Hematopoietic multipotent progenitor cell treated with erythropoietin and hydrocortisone succinate and interleukin-3 and kit ligand, for 8 days (in vitro differentiated cells): ENCODE data around the gene PPFIBP1.
"Not testable (repeated sequence)": the region's sequence is repeated elsewhere in the genome, so short reads cannot be mapped to it uniquely, and the experiment has no call there.

Source experiments
- DNase-seq: peaks from one replicate; pipeline ENCODE4 v3.0.0-alpha.2; 2015

The PPFIBP1 gene

DNA sequence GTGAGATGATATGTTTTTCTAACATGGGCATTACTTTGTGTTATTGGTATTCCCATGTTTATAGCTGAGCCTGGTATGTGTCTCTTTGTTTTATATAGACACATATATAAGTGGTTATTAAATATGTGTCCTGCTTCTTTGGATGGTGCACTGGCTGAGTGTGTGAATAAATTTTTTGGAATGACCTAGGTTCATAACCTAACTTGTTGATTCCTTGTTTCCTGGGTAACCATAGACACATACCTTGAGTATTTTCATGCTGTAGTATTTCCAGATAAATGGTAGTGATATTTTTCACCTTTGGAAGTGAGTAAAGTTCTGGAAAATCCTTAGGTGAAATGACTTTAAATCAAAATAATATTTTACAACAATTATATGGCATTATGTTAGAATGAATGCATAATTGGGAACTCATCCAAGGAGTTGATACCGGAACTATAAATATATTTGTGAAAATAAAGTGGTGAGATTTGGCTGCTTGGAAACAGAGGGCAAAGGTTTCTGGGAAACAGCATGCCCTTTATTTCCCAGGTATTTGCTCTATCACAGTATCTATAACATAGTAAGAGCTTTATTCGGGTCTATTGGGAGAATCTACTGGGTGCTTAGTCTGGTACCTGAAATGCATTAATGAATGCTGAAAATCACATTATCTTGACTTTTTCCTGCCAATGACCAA is 107.9 kb downstream of the PPFIBP1 start:
- no peak for DNase-seq

DNA sequence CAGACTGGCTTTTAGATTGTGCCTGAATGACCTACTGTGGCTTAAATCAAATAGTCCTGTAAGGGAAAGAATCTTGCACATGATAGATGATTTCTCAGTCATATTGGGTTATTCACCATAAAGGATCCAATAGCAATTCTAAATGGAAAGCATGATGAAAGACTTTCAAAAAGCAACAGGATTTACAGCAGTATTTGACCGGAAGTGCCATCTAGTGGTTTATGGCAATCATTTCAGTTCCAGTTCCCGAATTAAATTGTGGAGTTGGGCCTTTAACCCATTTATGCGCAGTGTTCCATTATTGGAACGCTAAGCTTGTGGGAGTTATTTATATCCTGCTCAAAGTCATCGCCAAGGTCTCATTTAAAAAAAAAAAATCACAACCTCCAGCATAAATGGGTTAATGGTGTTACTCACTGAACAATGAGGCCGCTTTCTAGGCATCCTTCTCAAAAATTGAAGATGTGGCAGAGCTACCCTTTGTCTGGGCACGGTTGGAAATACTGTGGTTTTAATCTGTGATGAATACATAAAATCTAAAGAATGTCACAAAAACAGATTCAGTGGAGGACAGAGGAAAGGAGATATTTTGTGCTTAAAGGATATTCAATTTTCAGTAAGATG is 111.5 kb downstream of the PPFIBP1 start:
- DNase-seq = peak; percentile 53

DNA sequence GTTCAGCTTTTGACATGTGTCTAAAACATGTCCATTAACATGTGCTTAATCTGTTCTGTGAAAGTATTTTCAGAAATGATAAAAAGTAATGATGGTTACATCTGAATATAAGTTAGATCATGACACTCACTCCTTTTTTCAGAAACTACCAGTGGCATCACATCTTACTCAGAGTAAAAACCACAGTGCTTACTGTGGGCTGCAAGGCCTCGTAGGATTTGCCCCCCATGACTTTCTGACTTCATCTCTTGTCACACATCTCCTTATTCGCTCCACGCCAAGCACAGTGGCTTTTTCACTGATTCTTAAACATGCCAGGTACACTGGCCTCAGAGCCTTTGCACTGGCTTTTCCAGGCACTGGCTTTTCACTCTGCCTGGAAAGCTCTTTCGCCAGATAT is 112.6 kb downstream of the PPFIBP1 start:
- DNase-seq = not testable (repeated sequence)

DNA sequence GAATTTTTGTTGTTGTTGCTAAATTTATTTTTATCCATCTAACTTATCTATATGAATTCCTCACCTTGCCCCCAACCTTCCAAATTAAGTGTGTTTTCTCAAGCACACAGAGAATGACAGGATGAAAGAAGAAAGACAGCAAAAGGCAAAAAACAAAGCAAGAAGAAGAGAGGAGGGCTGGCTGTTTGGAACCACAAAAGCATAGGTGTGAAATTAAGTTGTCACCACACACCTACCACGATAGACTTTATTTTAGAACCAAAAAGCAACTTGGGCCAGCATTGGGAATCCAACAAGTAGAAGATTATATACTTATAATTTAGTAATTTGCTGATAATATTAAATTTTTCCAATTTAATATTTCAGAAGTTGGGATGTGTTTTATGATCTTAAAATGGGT is 113.5 kb downstream of the PPFIBP1 start:
- DNase-seq = no peak

DNA sequence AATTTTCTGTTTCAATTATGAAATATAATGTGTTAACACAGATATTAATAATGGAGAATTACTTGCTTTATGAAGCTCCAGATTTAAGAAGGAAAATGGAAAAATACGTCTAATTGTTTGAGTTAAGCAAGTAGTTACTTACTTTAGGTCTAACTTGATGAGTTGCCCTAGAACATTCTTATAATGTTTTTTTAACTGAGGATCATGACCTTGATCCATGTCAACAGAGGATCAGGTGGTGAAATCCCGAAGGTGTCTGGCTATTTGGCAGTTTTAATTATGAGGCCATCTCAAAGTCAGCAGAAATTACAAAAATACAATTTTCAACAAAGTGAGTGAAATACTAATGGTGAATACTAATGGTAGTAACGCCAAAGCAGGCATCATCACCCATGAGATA is 115.3 kb downstream of the PPFIBP1 start:
- DNase-seq = no peak

DNA sequence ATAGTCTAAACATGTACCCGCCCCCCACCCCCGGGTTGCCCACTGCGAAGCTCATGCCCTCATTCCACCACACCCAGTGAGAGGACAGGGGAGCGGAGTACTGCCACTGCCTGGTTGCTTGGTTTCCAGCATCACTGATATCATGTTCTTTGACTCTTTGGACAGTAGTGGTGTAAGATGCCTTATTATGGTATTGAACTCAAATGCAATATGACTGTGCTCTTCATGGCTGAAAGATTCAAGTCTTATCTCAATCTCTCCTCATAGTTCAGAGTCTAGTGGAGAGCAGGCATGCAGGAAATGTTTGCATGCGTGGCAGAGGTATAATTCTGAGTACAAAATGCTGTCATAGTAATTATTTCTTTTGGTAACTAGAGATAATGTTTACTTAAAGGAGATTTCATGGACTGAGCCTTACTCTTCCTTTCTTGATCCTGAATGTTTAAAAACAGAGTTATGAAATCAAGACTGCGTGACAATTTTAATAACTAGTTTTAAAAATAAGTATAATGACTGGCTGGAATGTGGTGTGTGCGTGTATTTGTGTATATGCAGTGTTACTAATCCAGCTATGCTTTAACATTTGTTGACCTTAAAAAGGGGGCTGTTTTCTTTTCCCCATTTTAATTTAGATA is 116.7 kb downstream of the PPFIBP1 start:
- DNase-seq = not testable (repeated sequence)

DNA sequence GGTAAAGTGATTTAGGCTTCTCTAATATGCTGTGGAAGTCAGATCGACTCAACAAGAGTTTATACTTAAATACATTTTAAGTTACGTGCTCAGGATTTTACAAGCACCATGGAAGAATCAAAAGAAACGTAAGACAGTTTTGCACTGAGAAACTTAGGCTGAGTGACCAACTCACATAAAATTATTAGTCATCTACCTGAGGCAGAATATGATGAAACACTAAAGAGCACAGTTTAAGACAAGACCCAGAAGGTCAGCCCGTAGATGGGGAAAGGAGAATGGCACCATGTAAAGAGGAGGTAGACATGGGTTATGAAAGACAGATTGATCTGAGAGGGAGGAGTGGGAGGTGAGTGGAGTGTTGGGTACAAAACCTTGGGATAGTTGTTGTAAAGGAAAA is 118.4 kb downstream of the PPFIBP1 start:
- not testable (repeated sequence) for DNase-seq

DNA sequence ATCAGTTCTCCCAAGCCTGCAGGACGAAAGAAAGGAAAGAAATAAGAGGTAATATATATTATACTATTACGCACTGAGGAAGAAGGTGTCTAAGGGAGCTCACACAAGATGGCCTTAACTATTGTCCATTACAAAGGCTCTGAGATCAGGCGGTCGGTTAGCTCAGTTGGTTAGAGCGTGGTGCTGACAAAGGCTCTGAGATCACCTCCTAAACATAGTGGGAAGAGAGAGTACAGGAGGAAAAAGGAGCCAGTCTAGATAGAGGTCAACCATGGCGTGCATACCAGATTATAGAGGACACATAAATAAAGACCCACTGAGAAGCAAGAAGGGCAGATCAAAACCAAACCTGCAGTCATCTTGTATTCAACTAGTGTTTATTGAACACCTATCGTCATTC is 118.9 kb downstream of the PPFIBP1 start:
- DNase-seq = not testable (repeated sequence)

DNA sequence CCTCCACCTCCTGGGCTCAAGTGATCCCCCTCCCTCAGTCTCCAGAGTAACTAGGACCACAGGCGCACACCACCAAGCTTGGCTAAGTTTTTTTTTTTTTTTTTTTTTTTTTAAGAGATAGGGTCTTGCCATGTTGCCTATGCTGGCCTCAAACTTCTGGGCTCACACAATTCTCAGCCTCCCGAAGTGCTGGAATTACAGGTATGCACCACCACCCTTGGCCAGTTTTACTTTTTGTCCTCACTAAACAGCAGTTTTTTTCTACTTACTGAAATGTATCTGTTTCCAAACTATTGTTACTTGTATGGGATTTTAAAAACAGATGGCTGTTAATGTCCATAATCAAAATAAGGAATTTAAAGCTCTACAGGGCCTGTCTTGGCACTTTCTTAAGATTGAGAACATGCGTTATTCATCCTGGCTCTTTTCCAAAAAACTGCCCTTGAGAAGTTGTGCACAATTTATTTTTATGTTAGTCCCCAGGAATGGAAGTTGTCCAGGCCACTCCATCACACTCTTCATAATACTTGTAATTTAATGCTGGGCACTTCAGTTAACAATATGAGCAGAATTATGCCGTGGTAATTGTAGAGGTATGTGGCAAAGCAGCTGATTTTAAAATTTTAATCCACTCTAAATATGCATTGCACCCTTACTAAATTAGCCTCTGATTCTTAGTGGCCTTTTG is 120.3 kb downstream of the PPFIBP1 start:
- no peak for DNase-seq

DNA sequence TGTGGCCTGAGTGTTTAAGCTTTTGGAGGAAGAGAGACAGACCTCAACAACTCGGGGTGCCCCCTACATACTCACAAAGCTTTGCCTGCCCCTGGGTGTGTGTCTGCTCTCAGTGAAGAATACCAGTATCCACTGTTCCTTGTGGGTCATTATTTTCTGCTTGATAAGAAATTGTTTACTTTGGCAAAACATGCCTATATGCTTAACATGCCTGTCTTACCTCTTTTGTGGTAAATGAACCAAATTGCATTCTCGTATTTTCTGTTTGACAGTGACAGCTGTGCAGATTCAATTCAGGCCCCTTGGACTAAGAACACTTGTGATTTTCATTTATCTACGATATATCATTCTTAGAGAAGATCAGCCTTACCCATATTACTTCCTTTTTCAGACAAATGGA is 121.7 kb downstream of the PPFIBP1 start:
- DNase-seq = no peak

DNA sequence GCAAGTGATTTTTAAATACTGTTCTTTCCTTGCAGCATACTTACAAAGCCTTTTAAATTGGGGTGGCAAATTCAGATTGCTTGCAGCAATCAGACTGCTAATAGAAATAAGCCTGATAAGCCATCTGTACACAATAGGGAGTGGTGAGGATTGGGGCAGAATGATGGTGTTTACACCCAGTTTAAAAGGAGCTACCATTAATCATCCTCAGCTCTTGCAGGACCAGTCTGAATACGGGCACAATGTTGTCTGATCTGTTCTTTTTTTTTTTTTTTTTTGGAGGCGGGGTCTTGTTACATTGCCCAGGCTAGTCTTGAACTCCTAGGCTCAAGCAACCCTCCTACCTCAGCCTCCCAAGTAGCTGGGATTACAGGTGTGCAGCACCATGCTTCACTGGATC is 122.1 kb downstream of the PPFIBP1 start:
- no peak for DNase-seq

DNA sequence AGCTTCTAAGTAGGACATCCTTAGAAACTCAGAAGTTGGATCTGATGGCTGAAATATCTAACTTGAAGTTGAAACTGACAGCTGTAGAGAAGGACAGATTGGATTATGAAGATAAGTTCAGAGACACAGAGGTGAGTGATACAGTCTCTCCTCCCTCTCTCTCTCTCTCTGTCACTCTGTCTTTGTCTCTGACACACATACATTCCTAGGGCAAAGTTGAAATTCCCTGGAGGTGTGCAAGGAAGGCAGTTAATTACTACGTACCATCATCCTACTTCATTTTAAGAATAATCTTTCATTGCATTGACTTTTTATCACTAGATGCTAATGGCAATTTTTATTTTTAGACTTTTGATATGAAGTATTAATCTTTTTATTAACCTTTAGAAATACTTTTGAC is 126.0 kb downstream of the PPFIBP1 start:
- no peak for DNase-seq

DNA sequence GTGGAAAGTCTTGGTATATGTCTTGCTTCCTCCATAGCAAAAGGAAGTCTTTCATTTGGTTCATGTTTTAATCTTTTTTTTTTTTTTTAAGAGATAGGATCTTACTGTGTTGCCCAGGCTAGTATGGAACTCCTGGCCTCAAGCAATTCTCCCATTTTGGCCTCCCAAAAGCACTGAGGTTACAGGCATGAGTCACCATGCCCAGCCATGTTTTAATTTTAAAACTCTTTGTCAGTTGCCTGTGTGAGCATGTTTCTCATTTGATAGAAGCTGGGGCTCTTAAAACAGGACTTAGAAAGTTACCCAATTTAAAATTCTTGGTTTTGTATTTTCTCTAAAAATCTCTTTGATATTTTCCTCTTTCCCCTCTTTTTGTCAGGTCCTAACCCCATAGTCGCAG is 127.2 kb downstream of the PPFIBP1 start:
- no peak for DNase-seq

DNA sequence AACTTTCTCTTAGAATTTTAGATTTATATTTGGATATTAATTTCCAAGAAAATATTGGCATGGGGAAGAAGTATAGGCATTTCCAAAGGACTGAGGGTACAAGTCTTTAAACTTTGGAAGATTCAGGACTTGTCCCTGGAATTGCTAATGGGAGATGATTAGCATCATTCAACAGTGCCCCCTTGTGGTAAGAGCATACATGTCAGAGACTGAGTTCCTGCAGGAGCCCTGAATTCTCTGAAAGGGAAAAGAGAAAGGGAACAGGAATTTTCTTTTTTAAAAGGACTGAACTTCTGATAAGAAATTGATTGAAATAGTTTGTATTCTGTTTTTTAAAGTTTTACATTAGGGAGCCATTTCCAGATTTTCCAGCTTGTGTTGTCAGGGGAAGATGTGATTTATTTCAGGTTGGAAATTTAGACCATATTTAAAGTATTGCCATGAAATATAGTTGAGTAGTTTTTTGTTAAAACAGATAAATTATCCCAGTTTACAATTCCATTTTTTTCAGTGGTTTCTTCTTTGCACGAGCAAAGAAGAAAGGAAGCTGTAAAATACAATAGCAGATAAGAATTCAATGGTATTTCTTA is 128.3 kb downstream of the PPFIBP1 start:
- DNase-seq = peak; percentile 67

DNA sequence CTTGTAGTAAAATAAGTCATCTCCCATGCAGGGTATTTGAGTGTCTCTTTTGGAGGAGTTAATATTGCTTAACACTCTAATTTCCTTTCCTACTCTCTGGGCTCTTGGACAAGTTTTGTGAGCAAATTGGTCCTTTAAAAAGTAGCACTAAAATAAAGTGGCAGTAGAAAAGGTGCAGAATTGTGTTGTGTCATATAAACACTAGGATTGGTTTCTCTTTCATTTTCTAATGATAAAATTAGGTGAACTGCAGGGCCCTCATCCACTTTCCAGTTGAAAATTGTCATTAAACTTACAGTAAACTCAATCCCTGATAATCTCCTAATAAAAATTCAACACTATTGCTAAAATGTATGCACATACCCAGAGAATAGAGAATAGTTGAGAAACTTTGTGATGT is 129.7 kb downstream of the PPFIBP1 start:
- no peak for DNase-seq

DNA sequence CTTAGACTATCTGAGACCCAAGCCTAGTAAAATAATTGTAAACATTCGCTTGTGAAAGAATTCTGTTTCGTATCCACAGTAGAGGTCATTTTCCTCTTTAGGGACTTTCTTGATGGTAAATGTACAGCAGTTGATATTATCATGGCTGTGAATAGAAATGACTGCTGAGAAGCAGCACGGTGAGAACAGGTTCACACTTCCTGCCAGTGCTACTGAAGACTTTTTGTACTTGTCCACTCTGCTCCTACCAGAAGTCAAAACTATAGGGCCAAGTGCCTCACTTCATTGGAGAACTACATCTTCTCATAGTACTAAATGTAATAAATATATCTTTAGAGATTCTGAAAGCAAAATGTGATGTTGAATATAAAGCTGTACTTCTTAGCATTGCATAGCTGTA is 131.5 kb downstream of the PPFIBP1 start:
- DNase-seq = not testable (repeated sequence)

DNA sequence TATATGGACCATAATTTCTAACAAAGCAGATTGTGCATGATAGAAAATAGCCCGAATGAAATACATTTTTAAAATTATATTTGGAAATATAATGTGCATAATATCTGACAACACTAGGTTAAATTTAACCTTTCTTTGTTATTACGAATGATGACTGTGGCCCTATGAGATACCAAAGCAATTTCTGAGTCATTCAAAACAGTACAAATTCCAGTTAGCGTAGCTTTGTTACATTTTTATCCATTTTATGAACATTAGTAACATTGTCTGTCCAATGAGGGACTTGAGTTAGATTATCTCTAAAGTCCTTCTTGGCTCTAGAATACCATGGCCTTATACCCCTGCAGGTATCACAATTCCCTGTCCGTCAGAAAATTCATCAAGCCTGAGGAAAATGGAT is 133.3 kb downstream of the PPFIBP1 start:
- DNase-seq = no peak

DNA sequence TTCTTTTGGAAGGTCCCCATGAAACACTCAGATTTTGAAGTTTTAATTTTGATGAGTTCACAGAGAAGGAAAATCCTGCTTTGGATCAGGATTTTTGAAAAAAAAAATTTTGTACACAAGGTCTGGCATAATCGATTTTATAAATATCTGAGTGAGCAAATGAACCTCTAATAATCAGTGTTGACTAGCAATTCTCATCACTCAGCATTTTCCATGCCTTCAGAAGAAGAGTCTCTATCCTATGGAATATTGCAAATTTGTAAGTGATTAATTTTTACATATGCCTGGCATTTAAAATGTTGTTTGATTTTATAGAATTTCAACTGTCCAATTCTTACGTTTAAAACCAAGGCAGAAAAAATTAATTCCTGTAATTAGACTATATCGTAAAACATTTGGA is 141.7 kb downstream of the PPFIBP1 start:
- no peak for DNase-seq

DNA sequence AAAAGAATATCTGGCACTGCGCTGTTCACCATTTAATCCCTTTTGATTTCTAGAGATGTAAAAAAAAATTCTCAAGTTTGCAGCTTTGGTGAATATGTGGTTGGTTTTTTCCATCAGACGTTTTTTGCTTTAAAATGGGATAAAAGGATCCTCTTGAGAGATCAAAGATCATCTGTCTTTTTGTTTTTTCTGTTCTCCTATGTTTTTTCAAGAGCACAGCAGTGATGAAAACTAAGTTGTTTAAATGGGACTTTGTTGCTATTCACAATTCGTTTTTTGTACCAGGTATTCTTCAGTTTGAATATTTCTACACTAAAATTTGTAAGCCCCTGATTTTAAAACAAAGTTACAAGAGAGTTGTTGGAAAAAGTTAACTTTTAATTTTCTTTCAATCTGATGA is 142.5 kb downstream of the PPFIBP1 start:
- no peak for DNase-seq

DNA sequence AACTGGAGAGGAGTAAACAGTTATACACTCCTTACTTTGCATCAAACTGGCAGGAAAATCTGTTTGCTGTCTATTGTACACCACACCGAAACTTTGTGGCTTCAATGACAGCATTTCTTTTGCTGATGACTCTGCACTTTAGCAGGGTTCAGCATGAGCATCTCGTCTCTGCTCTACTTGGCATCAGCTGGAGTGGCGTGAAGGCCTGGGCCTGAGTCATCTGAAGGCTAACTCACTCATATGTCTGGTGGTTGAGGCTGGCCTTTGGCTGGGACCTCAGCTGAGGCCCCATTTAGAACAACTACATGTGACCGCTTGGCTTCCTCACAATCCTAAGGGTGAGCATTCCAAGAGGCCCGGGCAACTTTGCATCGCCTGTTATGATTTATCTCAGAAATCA is 143.5 kb downstream of the PPFIBP1 start:
- no peak for DNase-seq

DNA sequence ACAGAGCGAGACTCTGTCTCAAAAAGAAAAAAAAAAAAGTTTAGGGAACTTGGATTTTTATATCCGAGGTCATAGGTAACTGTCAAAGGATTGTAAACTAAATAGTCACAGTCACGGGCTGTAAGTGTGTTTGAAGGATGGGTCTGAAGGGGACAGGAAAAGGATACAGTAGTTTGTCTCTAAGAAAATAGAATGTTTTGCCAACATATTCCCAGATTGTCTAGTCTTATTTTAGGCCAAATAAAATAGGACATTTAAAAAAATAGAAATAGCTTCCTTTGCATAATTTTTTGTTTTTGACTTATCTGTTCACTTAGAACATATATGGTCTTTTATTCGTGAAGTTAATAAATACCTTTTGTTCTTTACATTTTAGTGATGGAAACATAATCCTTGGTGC is 148.0 kb downstream of the PPFIBP1 start:
- DNase-seq = no peak

DNA sequence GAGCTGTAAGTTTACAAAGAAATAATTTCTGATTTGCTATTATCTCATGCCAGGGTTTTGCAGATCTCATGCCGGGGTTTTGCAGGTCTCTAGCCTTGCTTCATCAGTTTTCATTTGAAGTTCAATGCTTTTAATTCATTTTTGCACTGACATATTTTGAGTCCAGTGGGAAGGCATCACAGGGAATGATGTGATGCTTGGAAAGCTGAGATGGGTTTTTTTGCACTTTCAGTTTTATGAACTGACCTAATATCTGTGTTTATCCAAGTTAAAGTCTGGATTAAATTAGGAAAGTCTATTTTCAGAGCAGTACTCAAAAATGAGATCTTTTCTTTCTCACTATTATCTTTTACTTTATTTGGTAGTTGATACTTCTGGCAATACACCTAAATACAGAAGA is 148.6 kb downstream of the PPFIBP1 start:
- DNase-seq = no peak

DNA sequence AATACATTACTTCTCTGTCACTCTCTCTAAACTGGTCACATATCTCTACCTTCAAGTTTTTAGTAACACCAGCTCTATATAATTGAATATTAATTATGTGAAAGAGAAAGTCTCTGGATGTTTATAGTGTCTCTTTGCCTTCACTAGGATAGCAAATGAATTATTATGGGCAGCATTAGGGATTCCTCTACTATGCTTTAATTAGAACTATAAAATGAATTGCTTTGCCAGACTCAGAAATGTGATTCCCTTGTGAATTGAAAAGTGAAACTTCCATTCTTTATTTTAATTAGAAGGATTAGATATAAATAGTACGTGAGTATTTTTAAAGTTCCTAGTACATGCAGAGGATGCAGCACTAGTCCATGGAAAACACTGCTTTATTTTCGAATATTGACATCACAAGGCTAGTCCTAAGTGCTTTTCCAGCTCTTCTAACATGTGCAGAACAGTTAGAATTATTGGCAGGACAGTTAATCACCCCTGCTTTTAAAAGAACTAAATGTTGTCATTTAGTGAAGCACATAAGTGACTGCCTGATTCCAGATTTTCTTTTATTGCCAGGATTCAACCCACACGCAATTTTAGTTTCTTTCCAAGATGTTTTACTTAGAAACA is 149.2 kb downstream of the PPFIBP1 start:
- no peak for DNase-seq
